ENCODE measurements around the gene SLC3A2.
"Not testable (repeated sequence)": the region's sequence is repeated elsewhere in the genome, so short reads cannot be mapped to it uniquely, and the experiment has no call there.

SLC3A2 gene

DNA sequence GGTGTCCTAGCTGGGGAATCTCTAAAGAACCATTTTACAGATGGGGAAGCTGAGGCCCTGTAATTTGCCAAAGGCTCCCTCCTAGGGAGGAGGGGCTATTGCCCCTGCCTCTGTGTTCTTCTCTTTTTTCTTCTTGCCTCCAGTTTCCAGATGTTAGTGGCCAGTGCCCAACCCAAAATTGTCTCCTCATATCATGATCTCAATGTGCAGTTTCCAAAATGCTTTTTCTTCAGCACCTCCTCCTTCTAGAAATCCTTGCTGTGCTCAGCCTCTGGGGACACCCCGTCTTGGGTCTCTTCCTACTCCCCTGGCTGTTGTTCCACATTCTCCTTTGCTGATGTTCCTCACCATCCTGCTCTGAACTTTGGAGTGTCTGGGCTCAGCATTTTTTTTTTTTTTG, 50.0 kb downstream of the SLC3A2 start:
- DNase-seq (ENCODE audit: low spot score) = no peak

DNA sequence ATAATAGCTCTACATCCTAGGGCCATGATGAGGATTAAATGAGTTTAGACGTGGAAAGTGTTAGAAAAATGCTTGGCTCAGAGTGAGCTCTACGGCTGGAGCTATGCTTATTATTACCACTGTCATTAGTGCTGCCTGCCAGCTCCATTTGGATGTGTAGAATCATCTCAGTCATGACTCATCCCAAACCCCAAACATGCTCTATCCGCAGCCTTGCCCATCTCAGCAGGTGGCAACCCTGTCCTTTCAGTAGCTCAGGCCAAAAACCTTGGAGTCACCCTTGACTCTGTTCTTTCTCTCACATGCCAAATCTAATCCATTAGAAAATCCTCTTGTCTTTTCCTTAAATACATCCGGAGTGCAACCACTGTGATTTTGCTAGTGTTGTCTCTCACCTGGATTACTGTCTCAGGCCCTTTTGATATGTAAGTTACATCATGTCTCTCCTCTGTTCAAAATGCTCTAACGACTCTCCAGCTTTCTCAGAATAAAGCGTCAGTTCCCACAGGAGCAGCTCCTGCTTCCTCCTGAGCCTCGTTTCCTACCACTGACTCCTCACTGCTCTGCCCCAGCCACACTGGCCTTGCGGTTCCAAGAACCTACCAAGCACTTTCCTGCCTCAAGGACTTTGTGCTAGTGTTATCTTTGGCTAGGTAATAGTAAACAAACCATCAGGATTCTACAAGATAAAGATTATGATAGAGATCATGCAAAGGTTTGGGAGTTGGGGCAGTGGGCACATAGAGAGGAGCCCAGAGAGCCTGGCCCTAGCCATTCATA, 51.0 kb downstream of the SLC3A2 start:
- DNase-seq (ENCODE audit: low spot score) = peak; percentile 5

DNA sequence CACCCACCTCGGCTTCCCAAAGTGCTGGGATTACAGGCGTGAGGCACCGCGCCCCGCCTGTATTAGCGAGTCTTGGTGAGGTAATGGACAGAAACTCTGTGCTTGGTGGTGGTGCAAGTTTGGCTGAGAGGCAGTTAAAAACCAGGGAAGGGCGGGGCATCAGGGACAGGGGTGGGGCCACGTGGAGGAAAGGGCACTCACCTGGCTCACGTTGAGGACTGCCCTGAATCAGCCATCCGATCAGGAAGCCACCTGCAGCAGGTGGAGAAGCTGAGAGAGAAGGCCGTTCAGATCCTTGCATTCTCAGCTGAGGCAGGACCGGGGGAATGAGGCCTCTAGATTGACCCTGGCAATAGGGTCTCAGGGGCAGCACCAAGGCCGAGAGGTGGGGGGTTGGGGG, 52.6 kb downstream of the SLC3A2 start:
- no peak for DNase-seq (ENCODE audit: low spot score)

DNA sequence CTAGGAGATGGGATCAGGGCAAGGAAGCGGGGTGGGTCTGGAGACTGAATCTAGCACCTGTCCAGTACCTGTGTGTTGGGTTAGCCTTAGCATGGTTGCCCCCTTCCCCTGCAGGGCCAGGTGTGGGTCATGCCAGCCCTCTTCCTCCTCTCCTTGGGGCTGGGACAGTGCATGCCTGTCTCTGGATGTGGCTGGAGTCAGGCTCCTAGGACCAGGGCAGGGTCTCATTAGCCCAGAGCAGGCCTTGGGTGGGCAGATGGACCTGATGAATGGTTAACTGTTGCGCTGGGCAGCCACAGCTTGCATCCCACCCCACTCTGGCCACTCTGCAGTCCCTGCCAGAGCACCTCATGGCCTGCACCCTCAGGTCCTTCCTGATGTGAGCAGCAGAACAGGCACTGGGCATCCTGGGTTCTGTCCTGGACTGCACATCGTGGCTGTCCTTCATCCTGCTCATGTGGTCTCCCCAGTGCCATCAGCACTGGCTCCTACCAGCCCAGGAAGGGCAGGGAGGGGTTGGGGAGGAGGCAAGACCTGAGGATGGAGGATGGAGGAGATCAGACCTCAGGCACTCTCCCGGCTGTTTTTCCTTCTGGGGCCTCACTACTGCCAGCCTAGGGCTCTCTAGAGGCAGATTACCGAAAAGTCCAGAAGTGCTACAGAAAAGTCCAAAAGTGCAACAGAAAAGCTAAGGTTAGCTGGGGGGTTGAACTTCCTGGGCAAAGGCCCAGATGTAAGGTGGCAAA, 53.2 kb downstream of the SLC3A2 start:
- DNase-seq (ENCODE audit: low spot score) = no peak

DNA sequence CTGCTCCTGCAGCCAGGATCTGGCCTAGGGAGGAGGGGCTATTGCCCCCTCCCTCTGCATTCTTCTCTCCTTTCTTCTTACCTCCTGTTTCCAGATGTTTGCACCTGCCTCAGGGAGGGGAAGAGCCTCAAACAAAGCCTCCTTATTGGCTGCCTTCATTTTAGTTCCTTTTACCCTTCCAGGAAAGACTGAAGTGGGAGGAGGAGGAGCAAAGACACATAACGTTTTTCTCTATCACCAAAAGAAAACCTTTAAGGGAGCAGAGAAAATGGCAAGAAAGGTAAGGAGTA, 53.7 kb downstream of the SLC3A2 start:
- no peak for DNase-seq (ENCODE audit: low spot score)

DNA sequence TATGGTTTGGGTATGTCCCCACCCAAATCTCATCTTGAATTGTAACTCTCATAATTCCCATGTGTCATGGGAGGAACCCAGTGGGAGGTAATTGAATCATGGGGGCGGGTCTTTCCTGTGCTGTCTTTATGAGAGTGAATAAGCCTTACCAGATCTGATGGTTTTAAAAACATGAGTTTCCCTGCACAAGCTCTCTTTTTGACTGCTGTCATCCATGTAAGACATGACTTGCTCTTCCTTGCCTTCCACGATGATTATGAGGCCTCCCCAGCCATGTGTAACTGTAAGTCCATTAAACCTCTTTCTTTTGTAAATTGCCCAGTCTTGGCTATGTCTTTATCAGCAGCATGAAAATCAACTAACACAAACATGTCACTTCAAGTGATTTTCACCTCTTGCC, 56.8 kb downstream of the SLC3A2 start:
- DNase-seq (ENCODE audit: low spot score) = not testable (repeated sequence)

All from GM03348 (cell line).